GM12878 (cell line): Measurements from ENCODE around the gene PTMA. TPM values are rescaled to one million over a fixed set of nuclear protein-coding genes. Genes with fewer than 3 reads are reported as not detected.

Source experiments
- ATAC-seq: fragments of 200-7000 bp; cut with Tn5 transposase; 3 replicates; pipeline ENCODE4 v1.9.1; 2020; ENCODE audit warnings: mild to moderate bottlenecking, moderate library complexity
- BruUV-seq: library from RNA; stranded (reverse); fragments of 400-500 nt; replicated peaks from 2 replicates; lab custom pipeline; 2021; lab: Mats Ljungman, UMichigan
- CTCF ChIA-PET: fragments of 300-600 bp; sonication (Branson Sonifier 250); formaldehyde crosslinking; extraction: SDS; loops from one replicate; lab custom pipeline; 2021; ENCODE audit warnings: inconsistent platforms; lab: Yijun Ruan, JAX
- POLR2A ChIA-PET: fragments of 350-600 bp; formaldehyde crosslinking; extraction: SDS; loops from one replicate; lab custom pipeline; 2021; ENCODE audit warnings: inconsistent platforms; lab: Charles Lee
- RAD21 ChIA-PET: fragments of 300-600 bp; sonication (Branson Sonifier 250); formaldehyde crosslinking; loops from one replicate; lab custom pipeline; 2023; ENCODE audit warnings: antibody characterized with exemption; ENCODE audit not compliant: unreplicated experiment; lab: Charles Lee
- SMC1A ChIA-PET: fragments of 300-600 bp; sonication (Branson Sonifier 250); formaldehyde crosslinking; loops from one replicate; lab custom pipeline; 2023; ENCODE audit not compliant: unreplicated experiment, uncharacterized antibody; lab: Charles Lee
- DNase-seq: peaks from one replicate; pipeline ENCODE4 v3.0.0-alpha.2; 2011; ENCODE audit warnings: low read depth, low spot score
- FAIRE-seq: peaks from 3 replicates; lab custom pipeline; 2011; peaks lifted over from hg19 to GRCh38; lab: Jason Lieb, UNC
- H2AFZ ChIP-seq: 2 replicates; pipeline ENCODE4 v1.6.0; 2011; ENCODE audit warnings: low read depth, low read length, control low read depth; ENCODE audit not compliant: control insufficient read depth
- H3K27ac ChIP-seq: 2 replicates; pipeline ENCODE4 v1.5.1; 2011; ENCODE audit warnings: control low read depth; ENCODE audit not compliant: control insufficient read depth, insufficient read depth
- H3K27me3 ChIP-seq, 2 experiments: replicated peaks in 1 of 2; 2 replicates each; pipeline versions ENCODE4 v1.6.0 to v1.6.1; 2011; ENCODE audit warnings: low read length in 1 of 2; ENCODE audit not compliant: control insufficient read depth in 2 of 2, insufficient read depth in 2 of 2
- H3K36me3 ChIP-seq, 2 experiments: 2 replicates each; pipeline ENCODE4 v1.5.1; 2011; ENCODE audit warnings: low read length in 1 of 2; ENCODE audit not compliant: control insufficient read depth in 2 of 2, insufficient read depth in 2 of 2
- H3K4me1 ChIP-seq: 2 replicates; pipeline ENCODE4 v1.6.1; 2011; ENCODE audit warnings: mild to moderate bottlenecking, low read length, moderate library complexity, mixed read lengths; ENCODE audit not compliant: control insufficient read depth, insufficient read depth
- H3K4me2 ChIP-seq: 2 replicates; pipeline ENCODE4 v1.6.0; 2011; ENCODE audit warnings: control low read depth; ENCODE audit not compliant: control insufficient read depth, insufficient read depth
- H3K4me3 ChIP-seq: fragments of 200-600 bp; sonication (generic); 2 replicates; pipeline ENCODE4 v1.5.1; 2016
- H3K79me2 ChIP-seq: 2 replicates; pipeline ENCODE4 v1.6.0; 2011; ENCODE audit warnings: low read length; ENCODE audit not compliant: control insufficient read depth, insufficient read depth
- H3K9ac ChIP-seq: 2 replicates; pipeline ENCODE4 v1.8.0; 2011; ENCODE audit warnings: low read length, control low read depth, mixed read lengths; ENCODE audit not compliant: control insufficient read depth, insufficient read depth
- H3K9me3 ChIP-seq: replicated peaks from 3 replicates; pipeline ENCODE4 v1.5.1; 2011; ENCODE audit warnings: mild to moderate bottlenecking, low read length; ENCODE audit not compliant: control insufficient read depth, insufficient read depth
- H4K20me1 ChIP-seq: 2 replicates; pipeline ENCODE4 v1.6.0; 2011; ENCODE audit not compliant: control insufficient read depth, insufficient read depth
- BACH1 ChIP-seq: fragments of 450-650 bp; IDR thresholded peaks from 2 replicates; pipeline ENCODE4 v1.6.1; 2017; ENCODE audit warnings: mild to moderate bottlenecking, borderline replicate concordance
- BHLHE40 ChIP-seq, 2 experiments: fragments of 450-650 bp in 1 of 2; IDR thresholded peaks; 2 replicates each; pipeline ENCODE4 v1.6.1; 2011 to 2017; ENCODE audit warnings: low read depth in 2 of 2, borderline replicate concordance in 1 of 2, improper control_type of control experiment in 1 of 2, low read length in 1 of 2, mild to moderate bottlenecking in 1 of 2
- NFIC ChIP-seq: IDR thresholded peaks from 2 replicates; pipeline ENCODE4 v1.6.1; 2012; ENCODE audit warnings: low read depth, mild to moderate bottlenecking, inconsistent platforms, low read length, moderate library complexity
- POLR2A ChIP-seq: IDR thresholded peaks from 2 replicates; pipeline ENCODE4 v1.6.1; 2011; ENCODE audit warnings: low read depth, mild to moderate bottlenecking, low read length
- WGBS: methylation state at CpG from one replicate; pipeline ENCODE4 v1.1.6; 2016; ENCODE audit warnings: low lambda C conversion rate; ENCODE audit not compliant: insufficient replicate concordance, insufficient coverage; ENCODE audit errors: missing lambda C conversion rate; 5-methylcytosine and 5-hydroxymethylcytosine counted together
- in situ Hi-C: fragments of 300-500 bp; cut with MboI; formaldehyde crosslinking; loops from 9 replicates; pipeline ENCODE4 v1.14.3; 2018; ENCODE audit warnings: mixed read lengths
- intact Hi-C: fragments of 100-400 bp; cut with micrococcal nuclease; formaldehyde crosslinking; loops from one replicate; pipeline ENCODE4 v1.14.2; 2022; ENCODE audit not compliant: unreplicated experiment
- polyA plus RNA-seq, 11 experiments: library from polyadenylated mRNA; depleted of rRNA in 4 of 11; unstranded in 6 of 11; stranded (reverse) in 5 of 11; fragments of >200 nt; fragmentation: Nextera tagmentation in 4 of 11; fragmentation: Illumina TruSeq in 1 of 11; extraction: Ambion mirVana in 4 of 11; extraction: Trizol in 1 of 11; gene quantifications; 1 replicate in 1 of 11; 2 replicates in 10 of 11; pipeline versions ENCODE4 v1.2.1 to v1.2.3, GENCODE V29; 2011 to 2016; ENCODE audit warnings: inconsistent platforms in 2 of 11, missing spikeins in 2 of 11, low read depth in 1 of 11
- total RNA-seq, 4 experiments: library from RNA; depleted of rRNA in 3 of 4; stranded (reverse); fragments of >200 nt in 3 of 4; fragmentation: Illumina TruSeq in 1 of 4; extraction: Trizol in 1 of 4; gene quantifications; 2 replicates each; pipeline versions ENCODE4 v1.2.1 to v1.2.3, GENCODE V29; 2013 to 2021

Gene PTMA
- total and polyA plus RNA-seq, 10 of the 15 experiments (the other 5 are each of a cell fraction or from before 2014, with no cell fraction given): 1,144 to 5,018 (median 3,464) TPM

DNA sequence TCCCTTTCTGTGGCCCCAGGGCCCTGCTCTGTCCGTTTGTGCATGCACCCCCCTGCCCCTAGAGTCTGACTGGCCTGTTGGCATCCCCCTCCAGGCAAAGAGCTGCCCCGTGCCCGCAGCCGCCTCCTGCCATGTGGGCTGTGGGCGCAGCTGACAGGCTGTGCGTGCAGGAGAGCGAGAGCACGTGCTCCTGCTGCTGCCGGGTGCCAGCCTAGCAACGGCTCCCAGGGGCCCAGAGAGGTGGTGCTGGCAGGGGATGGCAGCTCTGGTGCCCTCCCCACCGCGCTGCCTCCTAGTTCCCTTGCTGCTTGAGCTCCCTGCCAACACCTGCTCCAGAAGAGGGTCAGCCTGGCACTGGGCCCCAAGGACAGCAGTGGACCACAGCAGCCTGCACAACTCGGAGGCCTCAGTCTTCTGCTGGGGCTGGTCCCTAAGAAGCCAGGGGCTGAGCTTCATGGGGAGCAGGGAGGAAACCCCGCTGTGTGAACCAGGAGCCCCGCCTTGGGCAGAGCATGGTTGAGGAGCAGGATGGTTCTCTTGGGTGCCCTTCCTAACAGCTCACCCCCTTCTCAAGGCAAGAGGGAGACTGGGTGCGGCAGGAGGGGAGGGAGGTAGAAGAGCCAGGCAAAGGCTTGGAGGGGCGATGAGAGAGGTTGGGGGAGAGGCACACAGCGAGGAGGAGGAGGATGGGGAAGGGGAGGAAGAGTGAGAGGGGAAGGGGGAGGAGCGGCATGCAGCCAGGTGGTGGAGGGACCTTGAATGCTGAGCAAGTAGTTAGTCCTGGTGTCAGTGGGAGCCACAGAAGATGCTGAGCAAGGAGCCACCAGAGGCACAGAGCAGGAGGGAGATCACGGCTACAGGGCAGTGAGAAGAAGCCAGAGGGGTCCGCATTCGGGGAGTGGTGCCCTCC lies 23.8 kb upstream of the PTMA start:
- Histone ChIP-seq H3K36me3 (no peaks in the 10 kb centered on the region), H4K20me1 (no peaks in the 10 kb centered on the region), H2AFZ (no peak overlapping the region), H3K4me1 (peaks cover 18% of the 10 kb centered on the region), H3K79me2 (peaks cover 4% of the 10 kb centered on the region), H3K27me3 (no peaks in the 10 kb centered on the region), H3K9ac (no peak overlapping the region), H3K4me3 (no peak overlapping the region), H3K9me3 (no peaks in the 10 kb centered on the region), H3K27ac (no peak overlapping the region), H3K4me2 (no peak overlapping the region)
- peak; percentile 21; the same call in 1 of the 2 replicates for TF ChIP-seq POLR2A
- TF ChIP-seq BACH1: no peak
- TF ChIP-seq NFIC: no peak
- peak in 1 of 2 experiments; percentile 60; a peak in 1 of 4 replicates for TF ChIP-seq BHLHE40 (IDR thresholded peaks at IDR 0.05; ENCODE audit: borderline replicate concordance in 1 of 2, low read depth in 2 of 2, low read length in 1 of 2)
- no peak for DNase-seq
- in situ Hi-C loops: no loop called here
- ChIA-PET SMC1A (interaction anchor here (0.8 to 1.7 kb wide), 2 partner anchors 23 to 29 kb away, joined by 3 to 9 read pairs; partner anchors contain the start of gene PTMA), CTCF (interaction anchor here (0.8 to 22.2 kb wide), 9 partner anchors 8 to 101 kb away, joined by 3 to 811 read pairs (median 4); partner anchors contain the start of gene COPS7B), POLR2A (interaction anchor here (1.2 to 1.4 kb wide), 2 partner anchors 21 to 24 kb away, joined by 4 to 7 read pairs; partner anchors contain the start of gene PTMA), RAD21 (interaction anchor here (0.6 to 24.6 kb wide), 5 partner anchors 10 to 71 kb away, joined by 3 to 463 read pairs (median 3); no protein-coding TSS in a partner anchor)
- no peak for ATAC-seq
- FAIRE-seq: no peak
- no TSS peak for BruUV-seq
- 71% methylated on average over 21 of the region's 22 CpGs for WGBS
- intact Hi-C loops: no loop called here
